PC-9 (cell line): ENCODE measurements around the gene PDE1C. TPM values are rescaled to one million over a fixed set of nuclear protein-coding genes. Genes with fewer than 3 reads are reported as not detected.

Experiments
- BruUV-seq: library from RNA; stranded (reverse); fragments of 400-500 nt; replicated peaks from 2 replicates; lab custom pipeline; 2021; lab: Mats Ljungman, UMichigan
- CTCF ChIA-PET: fragments of 300-600 bp; sonication (Branson Sonifier 250); formaldehyde crosslinking; loops from one replicate; lab custom pipeline; 2022; ENCODE audit warnings: antibody characterized with exemption; lab: Charles Lee
- POLR2A ChIA-PET: fragments of 300-600 bp; sonication (Branson Sonifier 250); formaldehyde crosslinking; loops from one replicate; lab custom pipeline; 2022; ENCODE audit warnings: antibody characterized with exemption; ENCODE audit not compliant: unreplicated experiment; lab: Charles Lee
- DNase-seq, 2 experiments: peaks; one replicate each; pipeline versions ENCODE4 v3.0.0 to v3.0.0-alpha.2; 2015 to 2022; ENCODE audit warnings: mixed read lengths in 1 of 2
- H2AFZ ChIP-seq: fragments of 200-600 bp; sonication (generic); 2 replicates; pipeline ENCODE4 v1.8.1; 2017; ENCODE audit warnings: antibody characterized with exemption
- H3F3A ChIP-seq: fragments of 200-600 bp; sonication (generic); 2 replicates; pipeline ENCODE4 v1.8.1; 2017; ENCODE audit warnings: antibody characterized with exemption, mild to moderate bottlenecking, low read depth; ENCODE audit not compliant: insufficient read depth
- H3K27ac ChIP-seq: fragments of 200-600 bp; sonication (generic); 2 replicates; pipeline ENCODE4 v1.6.1; 2016; ENCODE audit warnings: mixed run types
- H3K27me3 ChIP-seq: fragments of 200-600 bp; sonication (generic); 2 replicates; pipeline ENCODE4 v1.6.1; 2016; ENCODE audit warnings: low read depth, mixed run types; ENCODE audit not compliant: insufficient read depth
- H3K36me3 ChIP-seq: fragments of 200-600 bp; sonication (generic); 2 replicates; pipeline ENCODE4 v1.6.1; 2016; ENCODE audit warnings: low read depth, mixed run types
- H3K4me1 ChIP-seq: fragments of 200-600 bp; sonication (generic); replicated peaks from 2 replicates; pipeline ENCODE4 v1.6.1; 2016; ENCODE audit warnings: mixed run types; ENCODE audit not compliant: insufficient read depth
- H3K4me2 ChIP-seq: fragments of 200-600 bp; sonication (generic); 2 replicates; pipeline ENCODE4 v1.6.1; 2017; ENCODE audit warnings: mixed run types
- H3K4me3 ChIP-seq: fragments of 200-600 bp; sonication (generic); 2 replicates; pipeline ENCODE4 v1.6.1; 2016; ENCODE audit warnings: mixed run types
- H3K79me2 ChIP-seq: fragments of 200-600 bp; sonication (generic); 2 replicates; pipeline ENCODE4 v1.6.1; 2017; ENCODE audit warnings: low read depth, mixed run types
- H3K9me2 ChIP-seq: fragments of 200-600 bp; sonication (generic); 2 replicates; pipeline ENCODE4 v1.8.1; 2017; ENCODE audit warnings: mild to moderate bottlenecking; ENCODE audit not compliant: insufficient read depth
- H3K9me3 ChIP-seq: fragments of 200-600 bp; sonication (generic); 2 replicates; pipeline ENCODE4 v1.8.1; 2016; ENCODE audit warnings: low read depth; ENCODE audit not compliant: insufficient read depth
- H4K20me1 ChIP-seq: fragments of 200-600 bp; sonication (generic); 2 replicates; pipeline ENCODE4 v1.8.1; 2017; ENCODE audit not compliant: insufficient read depth
- EZH2 ChIP-seq: fragments of 200-600 bp; sonication (generic); IDR thresholded peaks from 2 replicates; pipeline ENCODE4 v1.8.0; 2017; ENCODE audit warnings: antibody characterized with exemption, low read depth
- intact Hi-C: fragments of 100-400 bp; cut with micrococcal nuclease; formaldehyde crosslinking; loops from one replicate; pipeline ENCODE4 v1.10.0; 2022; ENCODE audit not compliant: unreplicated experiment
- total RNA-seq: library from RNA; stranded (reverse); gene quantifications from 2 replicates; pipeline ENCODE4 v1.2.3, GENCODE V29; 2021
- TF ChIP-seq, protein P1 (sequence below): fragments of 200-600 bp; sonication (generic); conservative IDR thresholded peaks from 2 replicates; pipeline ENCODE4 v1.6.1; 2017; ENCODE audit warnings: mixed run types, antibody characterized with exemption, mild to moderate bottlenecking, moderate library complexity

PDE1C gene
- total RNA-seq, 1 experiment from 2014 or later, result 1.7 TPM

DNA sequence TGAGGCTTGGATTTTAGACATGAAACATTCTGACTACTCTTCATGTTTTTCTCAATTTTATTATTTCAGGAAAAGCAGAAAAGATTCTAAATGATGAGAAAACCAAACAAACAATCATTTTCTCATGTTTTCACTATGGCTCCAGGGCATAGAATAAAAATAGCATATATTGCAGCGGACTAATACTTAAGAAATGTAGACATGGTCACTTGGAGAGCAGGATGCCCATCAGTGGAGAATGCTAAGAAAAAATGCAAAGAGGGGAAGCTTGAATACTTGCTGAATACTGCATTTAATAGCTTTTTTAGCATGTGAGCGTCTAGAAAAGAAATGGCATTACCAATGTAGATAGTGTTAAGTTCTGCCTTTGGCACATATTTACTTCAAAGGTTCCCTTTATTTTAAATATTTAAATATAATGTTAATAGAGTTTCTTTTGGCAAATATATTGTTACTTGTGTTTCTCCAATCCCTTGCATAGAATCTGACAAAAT is 275.3 kb downstream of the PDE1C start:
- CTCF ChIA-PET, result no interaction called here
- Histone ChIP-seq H4K20me1 (no peaks in the 10 kb centered on the region), H3K9me2 (0 out of 2 replicates have a peak, but pooled peaks cover 7% of the 10 kb centered on the region), H3K79me2 (no peaks in the 10 kb centered on the region), H3K27me3 (no peaks in the 10 kb centered on the region), H3K36me3 (no peaks in the 10 kb centered on the region), H3K4me1 (no peaks in the 10 kb centered on the region), H3K4me2 (no peak overlapping the region), H3K4me3 (no peak overlapping the region), H3K9me3 (no peaks in the 10 kb centered on the region), H3K27ac (no peak overlapping the region), H2AFZ (no peak overlapping the region), H3F3A (no peaks in the 10 kb centered on the region)
- POLR2A ChIA-PET, result no interaction called here
- TF ChIP-seq, protein P1, sequence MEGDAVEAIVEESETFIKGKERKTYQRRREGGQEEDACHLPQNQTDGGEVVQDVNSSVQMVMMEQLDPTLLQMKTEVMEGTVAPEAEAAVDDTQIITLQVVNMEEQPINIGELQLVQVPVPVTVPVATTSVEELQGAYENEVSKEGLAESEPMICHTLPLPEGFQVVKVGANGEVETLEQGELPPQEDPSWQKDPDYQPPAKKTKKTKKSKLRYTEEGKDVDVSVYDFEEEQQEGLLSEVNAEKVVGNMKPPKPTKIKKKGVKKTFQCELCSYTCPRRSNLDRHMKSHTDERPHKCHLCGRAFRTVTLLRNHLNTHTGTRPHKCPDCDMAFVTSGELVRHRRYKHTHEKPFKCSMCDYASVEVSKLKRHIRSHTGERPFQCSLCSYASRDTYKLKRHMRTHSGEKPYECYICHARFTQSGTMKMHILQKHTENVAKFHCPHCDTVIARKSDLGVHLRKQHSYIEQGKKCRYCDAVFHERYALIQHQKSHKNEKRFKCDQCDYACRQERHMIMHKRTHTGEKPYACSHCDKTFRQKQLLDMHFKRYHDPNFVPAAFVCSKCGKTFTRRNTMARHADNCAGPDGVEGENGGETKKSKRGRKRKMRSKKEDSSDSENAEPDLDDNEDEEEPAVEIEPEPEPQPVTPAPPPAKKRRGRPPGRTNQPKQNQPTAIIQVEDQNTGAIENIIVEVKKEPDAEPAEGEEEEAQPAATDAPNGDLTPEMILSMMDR, result no peak
- no peak for TF ChIP-seq EZH2
- intact Hi-C loops, result no loop called here
- BruUV-seq, result no TSS peak
- DNase-seq, result no peak

DNA sequence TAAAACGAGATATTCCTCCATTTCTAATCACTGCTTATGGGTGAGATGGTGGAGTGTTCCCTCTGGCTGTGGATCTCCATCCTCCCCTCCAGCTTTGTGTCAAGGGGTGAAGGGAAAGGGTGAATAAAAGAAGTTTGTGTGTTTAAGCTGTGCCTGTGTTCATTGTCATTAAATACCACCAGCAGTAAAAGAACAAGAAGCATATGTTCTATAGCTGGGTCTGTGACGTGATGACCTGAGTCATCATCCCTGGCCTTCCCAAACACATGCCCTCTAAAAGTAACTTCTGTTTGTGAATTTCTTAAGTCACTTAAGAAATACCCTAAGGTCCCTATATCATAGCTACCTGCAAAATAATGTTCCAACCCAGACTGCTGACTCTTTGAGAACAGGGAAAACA is 278.3 kb downstream of the PDE1C start:
- no peaks in the 10 kb centered on the region for H3F3A ChIP-seq
- no peaks in the 10 kb centered on the region for H3K4me1 ChIP-seq
- no peak overlapping the region for H3K27ac ChIP-seq
- H3K4me3 ChIP-seq, result no peak overlapping the region
- no peak for TF ChIP-seq EZH2
- TF ChIP-seq, protein P1, result no peak
- H3K79me2 ChIP-seq, result no peaks in the 10 kb centered on the region
- H3K9me3 ChIP-seq, result no peaks in the 10 kb centered on the region
- H3K4me2 ChIP-seq, result no peak overlapping the region
- intact Hi-C loops, result no loop called here
- ChIA-PET POLR2A (no interaction called here), CTCF (no interaction called here)
- no peak for DNase-seq
- no TSS peak for BruUV-seq
- no peaks in the 10 kb centered on the region for H3K9me2 ChIP-seq
- H2AFZ ChIP-seq, result no peak overlapping the region
- no peaks in the 10 kb centered on the region for H4K20me1 ChIP-seq
- H3K27me3 ChIP-seq, result no peaks in the 10 kb centered on the region
- no peaks in the 10 kb centered on the region for H3K36me3 ChIP-seq

DNA sequence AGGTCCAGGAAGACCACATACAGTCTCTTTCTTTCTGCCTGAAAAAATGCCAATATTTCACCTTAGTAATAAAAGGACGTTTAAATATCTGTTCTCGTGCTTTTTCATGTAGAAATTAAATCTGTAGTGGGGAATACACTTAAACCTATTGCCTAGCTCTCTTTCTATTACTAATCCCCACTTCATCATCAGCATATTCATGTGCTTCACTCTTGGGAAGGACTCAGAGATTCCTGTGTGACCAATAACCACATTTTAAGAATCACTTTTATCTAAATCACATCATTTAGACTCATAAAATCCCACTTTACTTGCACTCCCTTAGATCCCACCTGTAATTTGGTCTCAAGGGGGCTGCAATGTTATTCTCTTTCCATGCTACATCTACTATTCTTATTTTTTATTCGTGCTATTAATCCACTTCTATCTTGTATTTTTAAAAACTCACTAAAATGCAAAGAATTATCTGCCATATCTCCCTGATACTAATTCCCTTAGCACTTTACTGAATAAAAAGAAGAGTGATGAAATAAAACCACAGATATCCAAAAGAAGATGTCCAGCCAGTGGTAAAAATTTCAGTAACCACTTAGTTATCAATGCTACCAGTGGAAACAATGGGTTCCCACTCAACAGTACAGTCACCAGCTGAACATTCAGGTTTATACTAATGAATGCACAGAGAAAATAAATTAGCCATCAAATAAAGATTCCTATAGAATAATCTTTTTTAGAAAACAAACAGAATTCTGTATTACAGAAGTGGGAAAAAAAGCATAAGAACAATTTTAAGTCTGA is 281.1 kb downstream of the PDE1C start:
- no peaks in the 10 kb centered on the region for H3F3A ChIP-seq
- BruUV-seq, result no TSS peak
- no peak overlapping the region for H3K27ac ChIP-seq
- no peaks in the 10 kb centered on the region for H3K4me1 ChIP-seq
- H3K79me2 ChIP-seq, result no peaks in the 10 kb centered on the region
- DNase-seq, result no peak
- no peaks in the 10 kb centered on the region for H3K9me3 ChIP-seq
- TF ChIP-seq EZH2, result no peak
- TF ChIP-seq, protein P1, result no peak
- no peaks in the 10 kb centered on the region for H3K36me3 ChIP-seq
- H3K9me2 ChIP-seq, result no peaks in the 10 kb centered on the region
- ChIA-PET CTCF (no interaction called here), POLR2A (no interaction called here)
- intact Hi-C loops, result no loop called here
- no peaks in the 10 kb centered on the region for H3K27me3 ChIP-seq
- H4K20me1 ChIP-seq, result no peaks in the 10 kb centered on the region
- no peak overlapping the region for H3K4me3 ChIP-seq
- H3K4me2 ChIP-seq, result no peak overlapping the region
- H2AFZ ChIP-seq, result no peak overlapping the region
